ENCODE results near the gene EPHA3.

DNA sequence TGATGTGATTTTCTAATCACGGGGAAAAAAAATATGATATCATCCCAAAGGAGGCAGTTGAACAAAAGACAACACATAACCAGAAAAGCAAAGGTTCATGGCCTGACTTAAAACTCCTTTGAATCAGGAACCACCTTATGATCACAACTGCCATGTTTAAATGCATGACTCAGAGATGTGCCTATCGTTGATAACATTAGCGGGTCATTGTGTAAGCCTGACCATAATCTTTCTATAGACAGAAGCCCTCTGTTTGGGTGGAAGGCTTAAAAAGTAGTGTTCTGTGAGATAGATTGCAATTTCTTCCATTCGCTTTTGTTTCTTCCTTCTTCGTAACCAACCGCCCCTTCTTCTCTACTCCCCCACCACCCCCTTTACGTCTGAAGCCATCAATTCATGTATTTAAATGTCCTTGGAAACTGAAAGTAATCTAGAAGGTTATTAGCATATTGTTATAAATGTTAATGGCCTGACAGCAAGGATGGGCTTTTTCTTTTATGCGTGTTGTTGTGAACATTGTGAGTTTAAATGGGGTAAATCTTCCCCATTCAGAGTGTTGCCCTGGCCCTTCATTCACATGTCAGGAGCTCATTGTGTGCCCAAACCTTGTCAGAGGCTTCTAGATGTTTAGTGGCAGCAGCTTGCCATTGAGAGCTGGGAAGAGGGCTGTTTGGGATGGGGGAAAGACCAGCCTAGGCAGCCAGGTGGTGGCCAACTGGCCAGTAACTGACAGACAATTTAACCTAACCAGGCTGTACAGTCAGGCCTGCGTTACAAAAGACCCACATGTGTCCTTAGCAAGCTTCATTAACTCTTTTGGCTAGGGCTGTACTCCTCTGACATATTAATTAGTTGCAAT is 64.5 kb downstream of the EPHA3 start:
- no peak for TF ChIP-seq EZH2phosphoT487 (IDR thresholded peaks at IDR 0.05; ENCODE audit: low read depth, severe bottlenecking, unreplicated experiment)
- TF ChIP-seq, protein P1, sequence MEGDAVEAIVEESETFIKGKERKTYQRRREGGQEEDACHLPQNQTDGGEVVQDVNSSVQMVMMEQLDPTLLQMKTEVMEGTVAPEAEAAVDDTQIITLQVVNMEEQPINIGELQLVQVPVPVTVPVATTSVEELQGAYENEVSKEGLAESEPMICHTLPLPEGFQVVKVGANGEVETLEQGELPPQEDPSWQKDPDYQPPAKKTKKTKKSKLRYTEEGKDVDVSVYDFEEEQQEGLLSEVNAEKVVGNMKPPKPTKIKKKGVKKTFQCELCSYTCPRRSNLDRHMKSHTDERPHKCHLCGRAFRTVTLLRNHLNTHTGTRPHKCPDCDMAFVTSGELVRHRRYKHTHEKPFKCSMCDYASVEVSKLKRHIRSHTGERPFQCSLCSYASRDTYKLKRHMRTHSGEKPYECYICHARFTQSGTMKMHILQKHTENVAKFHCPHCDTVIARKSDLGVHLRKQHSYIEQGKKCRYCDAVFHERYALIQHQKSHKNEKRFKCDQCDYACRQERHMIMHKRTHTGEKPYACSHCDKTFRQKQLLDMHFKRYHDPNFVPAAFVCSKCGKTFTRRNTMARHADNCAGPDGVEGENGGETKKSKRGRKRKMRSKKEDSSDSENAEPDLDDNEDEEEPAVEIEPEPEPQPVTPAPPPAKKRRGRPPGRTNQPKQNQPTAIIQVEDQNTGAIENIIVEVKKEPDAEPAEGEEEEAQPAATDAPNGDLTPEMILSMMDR (IDR thresholded peaks at IDR 0.05; ENCODE audit: poor library complexity), result no peak
